ENCODE measurements around the gene CDX2. TPM values are rescaled to one million over a fixed set of nuclear protein-coding genes. Genes with fewer than 3 reads are reported as not detected.

Gene CDX2
- total and polyA plus RNA-seq, 2 donors (not counting 1 experiment from before 2014, with no cell fraction given) = not detected

GRCh38 chr13:28002886-28003698, 34.0 kb upstream of the CDX2 start:
- no CpG with 5 or more reads among the region's 6 CpGs for WGBS (ENCODE audit: insufficient coverage)
- peaks cover 2% of the 10 kb centered on the region for H3K4me1 Mint-ChIP-seq
- Histone ChIP-seq H3K27me3 (replicated peaks in 1 of 4; ENCODE audit: control extremely low read depth in 1 of 4, control insufficient read depth in 3 of 4, insufficient read depth in 4 of 4, low read length in 3 of 4) (no peaks in the 10 kb centered on the region), H3K9me3 (ENCODE audit: control extremely low read depth in 1 of 3, control insufficient read depth in 2 of 3, insufficient read depth in 1 of 3, low read length in 2 of 3) (peaks cover 0 to 8% (median 0%) of the 10 kb centered on the region in 3 donors), H2AFZ (ENCODE audit: insufficient read depth, low read depth, low read length, poor library complexity, severe bottlenecking) (no peak overlapping the region), H3K36me3 (replicated peaks in 1 of 2; ENCODE audit: control extremely low read depth in 1 of 2, control insufficient read depth in 1 of 2, extremely low read depth in 1 of 2, insufficient read depth in 2 of 2, low read length in 1 of 2) (no peaks in the 10 kb centered on the region), H3K27ac (ENCODE audit: low read length in 2 of 2) (no peak overlapping the region), H3K4me3 (ENCODE audit: control extremely low read depth in 1 of 5, extremely low read depth in 1 of 5, insufficient read depth in 1 of 5, low read depth in 2 of 5, low read length in 4 of 5) (no peak overlapping the region), H3K9ac (ENCODE audit: low read length) (no peak overlapping the region), H3K4me2 (replicated peaks; ENCODE audit: low read depth, low read length, poor library complexity, severe bottlenecking) (no peak overlapping the region), H3K4me1 (ENCODE audit: control insufficient read depth in 2 of 2, insufficient read depth in 2 of 2, low read length in 2 of 2) (no peaks in the 10 kb centered on the region), H3K79me2 (ENCODE audit: control insufficient read depth, insufficient read depth, low read length) (no peaks in the 10 kb centered on the region), H4K20me1 (ENCODE audit: control insufficient read depth, insufficient read depth, low read length, poor library complexity, severe bottlenecking) (no peaks in the 10 kb centered on the region)
- ChIA-PET CTCF (interaction anchor here (0.8 to 1.7 kb wide), 2 partner anchors 30 to 177 kb away, joined by 3 read pairs; no protein-coding TSS in a partner anchor), POLR2A (no interaction called here)
- ATAC-seq (ENCODE audit: low read depth) = no peak
- no peak for TF ChIP-seq CTCF (IDR thresholded peaks at IDR 0.05)
- TF ChIP-seq EZH2 (IDR thresholded peaks at IDR 0.05; ENCODE audit: borderline replicate concordance, insufficient read depth, low read depth, low read length, poor library complexity, severe bottlenecking) = no peak
- H3K27ac Mint-ChIP-seq = no peak overlapping the region
- no peak for DNase-seq
- intact Hi-C loops (cut with micrococcal nuclease) = no loop called here
- H3K4me3 Mint-ChIP-seq = no peak overlapping the region
- H3K27me3 Mint-ChIP-seq = no peaks in the 10 kb centered on the region
- no peaks in the 10 kb centered on the region for H3K9me3 Mint-ChIP-seq (ENCODE audit: insufficient read depth)

GRCh38 chr13:28001837-28002473, 32.8 kb upstream of the CDX2 start:
- no peaks in the 10 kb centered on the region for H4K20me1 ChIP-seq (ENCODE audit: control insufficient read depth, insufficient read depth, low read length, poor library complexity, severe bottlenecking)
- Mint-ChIP-seq H3K4me1 (peaks cover 3% of the 10 kb centered on the region), H3K27ac (no peak overlapping the region), H3K27me3 (no peaks in the 10 kb centered on the region), H3K9me3 (ENCODE audit: insufficient read depth) (no peaks in the 10 kb centered on the region), H3K4me3 (no peak overlapping the region)
- no peaks in the 10 kb centered on the region for H3K36me3 ChIP-seq (replicated peaks in 1 of 2; ENCODE audit: control extremely low read depth in 1 of 2, control insufficient read depth in 1 of 2, extremely low read depth in 1 of 2, insufficient read depth in 2 of 2, low read length in 1 of 2)
- DNase-seq = no peak
- CTCF ChIA-PET = no interaction called here
- no peak overlapping the region for H3K4me3 ChIP-seq (ENCODE audit: control extremely low read depth in 1 of 5, extremely low read depth in 1 of 5, insufficient read depth in 1 of 5, low read depth in 2 of 5, low read length in 4 of 5)
- H3K27me3 ChIP-seq (replicated peaks in 1 of 4; ENCODE audit: control extremely low read depth in 1 of 4, control insufficient read depth in 3 of 4, insufficient read depth in 4 of 4, low read length in 3 of 4) = no peaks in the 10 kb centered on the region
- WGBS (ENCODE audit: insufficient coverage) = 88% methylated on average over 20 of the region's 20 CpGs
- H3K9ac ChIP-seq (ENCODE audit: low read length) = no peak overlapping the region
- no peak overlapping the region for H2AFZ ChIP-seq (ENCODE audit: insufficient read depth, low read depth, low read length, poor library complexity, severe bottlenecking)
- peaks cover 0 to 8% (median 0%) of the 10 kb centered on the region in 3 donors for H3K9me3 ChIP-seq (ENCODE audit: control extremely low read depth in 1 of 3, control insufficient read depth in 2 of 3, insufficient read depth in 1 of 3, low read length in 2 of 3)
- no peak overlapping the region for H3K4me2 ChIP-seq (replicated peaks; ENCODE audit: low read depth, low read length, poor library complexity, severe bottlenecking)
- POLR2A ChIA-PET = no interaction called here
- no peak overlapping the region for H3K27ac ChIP-seq (ENCODE audit: low read length in 2 of 2)
- no peak for TF ChIP-seq EZH2 (IDR thresholded peaks at IDR 0.05; ENCODE audit: borderline replicate concordance, insufficient read depth, low read depth, low read length, poor library complexity, severe bottlenecking)
- TF ChIP-seq CTCF (IDR thresholded peaks at IDR 0.05) = no peak
- no peaks in the 10 kb centered on the region for H3K4me1 ChIP-seq (ENCODE audit: control insufficient read depth in 2 of 2, insufficient read depth in 2 of 2, low read length in 2 of 2)
- intact Hi-C loops (cut with micrococcal nuclease) = no loop called here
- H3K79me2 ChIP-seq (ENCODE audit: control insufficient read depth, insufficient read depth, low read length) = no peaks in the 10 kb centered on the region
- ATAC-seq (ENCODE audit: low read depth) = no peak

All from B cell (primary cell).